GM10266 (cell line): Measurements from ENCODE around the gene RPL10A.

Experiments
- DNase-seq: peaks from one replicate; pipeline ENCODE4 v3.0.0; 2012; ENCODE audit errors: extremely low spot score
- CTCF ChIP-seq: IDR thresholded peaks from 2 replicates; pipeline ENCODE4 v1.5.1; 2012; ENCODE audit warnings: mild to moderate bottlenecking, low read depth; ENCODE audit not compliant: control insufficient read depth, insufficient read depth; ENCODE audit errors: missing control alignments

Gene RPL10A

GRCh38 chr6:35471836-35472345 lies 3.7 kb downstream of the RPL10A start:
- DNase-seq, result no peak
- TF ChIP-seq CTCF, result no peak

- DNase-seq, result no peak
- TF ChIP-seq CTCF, result no peak
Observed at GRCh38 chr6:35473075-35473849, 5.1 kb downstream of the RPL10A start.

GRCh38 chr6:35473850-35474130 lies 5.6 kb downstream of the RPL10A start:
- no peak for DNase-seq
- no peak for TF ChIP-seq CTCF

- no peak for DNase-seq
- TF ChIP-seq CTCF, result no peak
Observed at GRCh38 chr6:35474131-35474941, 6.1 kb downstream of the RPL10A start.

- DNase-seq, result no peak
- TF ChIP-seq CTCF, result no peak
Observed at GRCh38 chr6:35474942-35475570, 6.9 kb downstream of the RPL10A start.

GRCh38 chr6:35475573-35475972 lies 7.4 kb downstream of the RPL10A start:
- no peak for TF ChIP-seq CTCF
- DNase-seq, result no peak
